ENCODE measurements around the gene SFSWAP.
"Not testable (repeated sequence)": the region's sequence is repeated elsewhere in the genome, so short reads cannot be mapped to it uniquely, and the experiment has no call there.

The SFSWAP gene

DNA sequence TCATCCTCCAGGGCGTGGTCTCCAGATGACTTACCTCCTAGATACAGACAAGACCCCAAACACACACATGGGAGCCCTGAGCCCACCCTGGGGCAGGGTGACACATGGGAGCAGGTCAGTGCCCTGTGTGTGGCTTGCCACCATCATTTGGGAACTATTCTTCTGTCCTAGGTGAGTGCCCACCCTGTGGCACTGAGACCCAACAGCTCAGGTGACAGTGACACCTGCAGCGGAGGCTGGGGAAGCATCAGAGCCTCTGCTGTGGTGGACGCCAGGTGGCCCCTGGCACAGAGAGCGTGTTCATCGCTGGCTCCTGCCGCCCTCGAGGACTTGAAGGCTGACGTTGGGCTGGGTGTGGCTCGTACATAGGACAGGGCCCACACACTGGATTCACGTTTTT lies 23.0 kb downstream of the SFSWAP start:
- DNase-seq (ENCODE audit: insufficient read length, low spot score) (no peak), FAIRE-seq (no peak)

DNA sequence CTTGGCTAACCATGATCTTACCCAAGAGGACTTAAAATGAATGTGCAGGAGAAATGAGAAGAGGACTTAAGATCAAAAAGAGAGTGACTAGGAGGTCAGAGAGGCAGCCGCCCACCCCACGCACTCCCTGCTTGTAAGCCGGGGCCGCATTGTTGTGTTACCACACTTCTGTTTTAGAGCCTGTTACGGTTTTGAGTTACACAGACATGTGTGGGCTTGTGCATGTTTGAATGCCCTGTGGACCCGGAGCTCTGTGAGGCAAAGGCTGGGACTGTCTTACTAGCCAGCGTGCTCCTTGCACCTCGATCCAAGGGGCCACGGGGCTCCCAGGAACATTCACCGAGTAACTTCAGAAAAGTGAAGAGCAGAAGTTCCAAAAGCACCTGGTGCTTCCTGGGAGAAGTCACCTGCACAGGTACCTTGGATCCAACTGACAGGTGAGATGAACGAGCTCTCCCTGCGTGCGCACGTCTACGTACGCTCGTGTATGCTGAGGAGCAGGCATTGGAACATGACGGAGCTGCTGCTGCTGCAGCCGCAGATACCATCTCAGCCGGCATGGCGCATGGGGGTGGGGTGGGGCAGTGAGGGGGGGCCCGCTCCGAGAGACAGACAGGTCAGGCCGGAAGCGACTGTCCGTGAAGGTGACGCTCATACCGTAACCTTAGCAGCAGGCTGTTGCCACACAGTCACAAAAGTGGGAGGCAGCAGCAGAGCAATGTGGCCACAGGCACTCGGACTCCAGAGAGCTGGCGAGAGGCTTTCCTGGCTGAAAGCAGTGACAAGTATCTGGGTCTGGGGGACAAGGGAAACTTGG lies 23.7 kb downstream of the SFSWAP start:
- no peak for FAIRE-seq

DNA sequence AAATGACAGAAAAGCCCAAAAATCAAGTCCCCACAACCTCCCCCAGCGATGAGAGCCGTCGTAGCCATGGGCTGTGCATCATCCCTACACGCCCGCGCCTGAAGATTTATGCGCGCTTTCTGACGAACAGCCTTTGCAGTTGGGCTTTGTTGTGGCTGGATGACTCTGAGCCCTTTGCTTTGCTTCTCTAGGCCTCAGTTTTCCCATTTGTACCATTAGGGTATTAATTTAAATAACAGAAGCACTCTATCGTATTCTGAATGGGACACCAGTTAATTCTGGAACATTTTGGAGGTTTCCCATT lies 24.2 kb downstream of the SFSWAP start:
- FAIRE-seq (no peak), DNase-seq (ENCODE audit: insufficient read length, low spot score) (no peak)

More for the DNA sequence above, 23.7 kb downstream of the SFSWAP start:
- no peak for DNase-seq (ENCODE audit: insufficient read length, low spot score)

DNA sequence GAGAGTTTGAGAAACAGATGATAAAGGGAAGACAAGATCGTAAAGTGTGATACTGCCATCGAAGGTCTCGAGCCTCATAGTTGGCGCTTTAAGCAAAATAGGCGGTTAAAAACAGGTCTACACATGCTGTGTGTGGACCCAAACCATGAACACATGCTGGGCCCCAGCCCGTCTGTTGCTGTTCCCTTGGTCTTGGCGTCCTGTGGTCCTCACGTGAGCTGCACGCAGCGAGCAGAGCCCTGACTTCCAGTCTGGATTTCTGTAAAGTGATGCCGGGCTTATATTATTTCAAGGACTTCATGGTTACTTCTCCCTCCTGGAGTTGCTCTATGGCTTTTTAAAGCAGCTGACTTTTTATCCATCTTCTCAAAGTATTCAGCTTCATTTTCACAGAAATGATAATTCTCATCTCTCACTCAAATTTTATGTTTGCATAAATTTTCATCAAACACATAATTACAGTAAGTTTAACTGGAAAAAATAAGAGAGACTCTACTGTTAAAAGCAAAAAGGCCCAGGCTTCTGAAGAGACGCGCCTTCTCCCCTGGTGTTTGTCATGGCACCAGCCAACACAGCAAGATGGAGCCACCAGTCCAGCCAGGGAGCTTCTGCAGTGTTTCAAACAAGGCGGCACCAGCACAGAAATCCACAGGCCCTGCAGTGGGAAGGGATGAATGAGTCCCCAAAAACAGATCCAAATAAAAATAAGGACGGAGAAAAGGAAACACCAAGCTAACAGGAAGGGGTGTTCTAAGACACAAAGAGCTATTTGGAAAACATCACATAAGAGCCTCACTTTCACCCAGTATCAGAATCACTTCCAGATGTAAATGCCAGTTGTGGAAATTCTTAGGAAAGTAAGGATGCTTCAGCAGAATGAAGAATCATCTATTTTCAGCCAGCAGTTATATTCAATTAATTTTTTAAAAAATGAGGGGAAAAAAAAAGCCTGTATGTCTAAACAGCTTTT lies 24.9 kb downstream of the SFSWAP start:
- FAIRE-seq = no peak
- no peak for DNase-seq (ENCODE audit: insufficient read length, low spot score)

DNA sequence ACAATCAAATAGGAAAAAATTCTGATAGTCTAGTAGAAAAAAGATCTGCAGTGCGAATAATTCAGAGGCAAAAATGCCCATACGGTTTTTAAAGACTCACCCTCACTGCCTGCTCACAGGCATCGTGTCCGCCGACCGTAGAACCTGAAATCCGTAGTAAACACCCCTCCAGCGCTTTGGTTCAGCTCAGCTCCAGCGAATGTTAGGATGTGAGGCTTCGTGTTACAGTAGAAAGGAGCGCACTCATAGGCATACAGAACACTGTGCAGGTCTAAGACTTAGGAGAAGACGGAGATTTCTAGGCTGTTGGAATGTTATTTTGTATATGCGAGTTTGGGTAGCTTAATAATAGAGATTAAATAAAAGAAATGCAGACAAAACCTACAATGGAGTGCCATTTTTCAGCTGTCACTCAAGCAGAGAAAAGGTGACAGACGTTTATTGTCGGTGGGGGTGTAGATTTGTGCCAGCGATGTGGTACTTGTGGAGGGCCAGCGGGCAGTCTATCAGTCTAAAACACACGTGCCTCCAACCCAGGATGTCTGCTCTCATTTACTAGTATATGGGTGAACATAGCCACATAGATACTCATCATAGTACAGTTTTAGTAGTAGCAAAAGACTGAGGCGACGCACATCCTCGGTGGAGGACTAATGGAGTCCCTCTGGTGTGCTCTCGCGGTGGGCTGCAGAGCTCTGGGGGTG lies 25.7 kb downstream of the SFSWAP start:
- DNase-seq (ENCODE audit: insufficient read length, low spot score) (no peak), FAIRE-seq (no peak)

DNA sequence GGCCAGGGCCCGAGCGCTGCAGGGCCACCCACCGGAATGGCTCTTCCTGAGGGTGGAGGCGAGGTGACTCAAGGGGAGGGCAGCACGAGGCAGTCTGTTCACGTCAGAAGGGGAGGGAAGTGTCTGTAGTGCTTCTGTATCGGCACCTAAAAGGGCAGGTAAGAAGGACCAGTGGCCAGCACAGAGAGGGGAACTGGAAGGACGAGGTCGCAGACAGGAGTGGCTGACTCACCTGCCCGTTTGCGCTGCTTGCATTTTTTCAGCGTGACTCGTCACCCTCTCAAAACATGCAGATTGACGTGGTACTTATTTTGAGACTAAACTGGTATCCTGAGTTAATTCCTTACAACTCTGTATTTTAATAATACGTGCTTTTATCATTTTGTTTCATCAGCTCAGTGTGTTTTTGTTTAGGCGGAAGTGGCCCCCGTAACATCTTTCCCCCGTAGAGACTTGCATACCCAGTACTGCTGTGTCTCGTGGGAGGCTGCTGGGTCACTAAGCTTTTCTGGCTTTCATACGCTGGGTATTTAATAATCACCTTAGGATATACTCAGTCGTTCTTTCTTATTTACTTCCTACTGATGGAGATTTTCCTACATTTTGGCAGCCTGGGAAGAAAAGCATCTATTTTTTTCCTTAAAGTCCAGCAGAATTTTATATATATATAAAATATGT lies 26.4 kb downstream of the SFSWAP start:
- DNase-seq (ENCODE audit: insufficient read length, low spot score) = no peak
- FAIRE-seq = no peak

DNA sequence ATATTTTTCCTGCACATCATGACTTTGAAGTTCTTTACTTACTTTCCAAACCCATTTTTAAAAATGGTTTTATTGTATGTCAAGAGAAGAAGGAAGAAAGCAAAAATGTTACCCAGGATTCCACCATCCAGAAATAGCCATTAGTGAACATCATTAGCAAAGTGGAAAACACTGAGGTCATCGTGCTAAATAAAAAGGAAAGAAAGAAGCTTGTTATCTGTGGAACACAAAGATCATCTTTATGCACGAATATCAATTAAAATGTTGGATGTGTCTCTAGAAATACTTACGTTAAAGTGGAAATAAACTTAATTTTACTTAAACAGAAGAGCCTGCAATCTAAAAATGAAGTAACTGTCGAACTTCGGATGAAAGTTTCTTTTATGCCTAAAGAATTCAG lies 27.3 kb downstream of the SFSWAP start:
- FAIRE-seq = no peak
- DNase-seq (ENCODE audit: insufficient read length, low spot score) = no peak

DNA sequence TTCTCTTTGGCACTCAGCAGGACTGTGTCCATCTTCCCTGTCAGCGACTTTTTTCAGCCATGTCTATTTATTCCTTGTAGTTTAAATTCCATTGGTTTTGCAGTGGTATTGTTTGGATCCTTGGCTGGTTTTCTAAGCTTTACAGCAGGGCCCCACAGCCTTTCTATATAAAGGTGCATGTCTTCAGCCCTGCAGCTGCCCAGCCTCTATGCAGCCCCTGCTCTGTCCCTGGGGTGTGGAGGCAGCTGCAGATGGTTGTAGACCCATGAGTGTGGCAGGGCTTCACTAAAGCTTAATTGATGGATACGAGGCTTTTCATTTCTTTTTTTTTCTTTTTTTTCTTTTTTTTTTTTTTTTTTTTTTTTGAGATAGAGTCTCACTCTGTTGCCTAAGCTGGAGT lies 29.7 kb downstream of the SFSWAP start:
- no peak for FAIRE-seq
- no peak for DNase-seq (ENCODE audit: insufficient read length, low spot score)

DNA sequence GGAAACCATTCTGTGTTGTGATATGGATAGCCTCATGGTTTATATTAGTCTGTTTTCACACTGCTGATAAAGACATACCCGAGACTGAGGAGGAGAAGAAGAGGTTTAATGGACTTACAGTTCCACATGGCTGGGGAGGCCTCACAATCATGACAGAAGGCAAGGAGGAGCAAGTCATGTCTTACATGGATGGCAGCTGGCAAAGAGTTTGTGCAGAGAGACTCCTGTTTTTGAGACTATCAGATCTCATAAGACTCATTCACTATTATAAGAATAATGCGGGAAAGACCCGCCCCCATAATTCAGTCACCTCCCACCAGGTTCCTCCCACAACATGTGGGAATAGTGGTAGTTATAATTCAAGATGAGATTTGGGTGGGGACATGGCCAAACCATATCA lies 31.9 kb downstream of the SFSWAP start:
- DNase-seq (ENCODE audit: insufficient read length, low spot score); FAIRE-seq: not testable (repeated sequence)

DNA sequence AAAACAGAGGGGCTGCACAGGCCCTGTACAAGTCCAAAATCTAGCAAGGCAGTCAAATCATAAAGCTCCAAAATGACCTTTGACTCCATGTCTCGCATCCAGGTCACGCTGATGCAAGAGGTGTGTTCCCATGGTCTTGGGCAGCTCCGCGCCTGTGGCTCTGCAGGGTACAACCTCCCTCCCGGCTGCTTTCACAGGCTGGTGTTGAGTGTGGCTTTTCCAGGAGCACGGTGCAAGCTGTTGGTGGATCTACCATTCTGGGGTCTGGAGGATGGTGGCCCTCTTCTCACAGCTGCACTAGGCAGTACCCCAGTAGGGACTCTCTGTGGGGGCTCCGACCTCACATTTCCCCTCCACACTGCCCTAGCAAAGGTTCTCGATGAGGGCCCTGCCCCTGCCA lies 32.5 kb downstream of the SFSWAP start:
- DNase-seq (ENCODE audit: insufficient read length, low spot score); FAIRE-seq: not testable (repeated sequence)

DNA sequence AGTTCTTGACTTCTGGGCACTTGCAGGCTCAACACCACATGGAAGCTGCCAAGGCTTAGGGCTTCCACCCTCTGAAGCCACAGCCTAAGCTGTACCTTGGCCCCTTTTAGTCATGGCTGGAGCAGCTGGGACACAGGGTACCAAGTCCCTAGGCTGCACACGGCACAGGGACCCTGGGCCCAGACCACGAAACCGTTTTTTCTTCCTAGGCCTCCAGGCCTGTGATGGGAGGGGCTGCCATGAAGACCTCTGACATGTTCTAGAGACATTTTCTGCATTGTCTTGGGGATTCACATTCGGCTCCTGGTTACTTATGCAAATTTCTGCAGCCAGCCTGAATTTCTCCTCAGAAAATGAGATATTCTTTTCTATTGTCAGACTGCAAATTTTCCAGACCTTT lies 33.0 kb downstream of the SFSWAP start:
- not testable (repeated sequence) for DNase-seq (ENCODE audit: insufficient read length, low spot score); FAIRE-seq

DNA sequence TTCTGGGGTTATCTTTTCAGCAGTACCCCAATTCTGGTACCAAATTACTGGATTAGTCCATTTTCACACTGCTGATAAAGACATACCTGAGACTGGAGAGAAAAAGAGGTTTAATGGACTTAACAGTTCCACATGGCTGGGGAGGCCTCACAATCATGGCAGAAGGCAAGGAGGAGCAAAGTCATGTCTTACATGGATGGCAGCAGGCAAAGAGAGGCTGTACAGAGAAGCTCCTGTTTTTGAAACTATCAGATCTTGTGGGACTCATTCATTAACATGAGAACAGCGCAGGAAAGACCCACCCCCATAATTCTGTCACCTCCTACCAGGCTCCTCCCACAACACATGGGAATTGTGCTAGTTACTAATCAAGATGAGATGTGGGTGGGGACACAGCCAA lies 33.8 kb downstream of the SFSWAP start:
- FAIRE-seq; DNase-seq (ENCODE audit: insufficient read length, low spot score): not testable (repeated sequence)

DNA sequence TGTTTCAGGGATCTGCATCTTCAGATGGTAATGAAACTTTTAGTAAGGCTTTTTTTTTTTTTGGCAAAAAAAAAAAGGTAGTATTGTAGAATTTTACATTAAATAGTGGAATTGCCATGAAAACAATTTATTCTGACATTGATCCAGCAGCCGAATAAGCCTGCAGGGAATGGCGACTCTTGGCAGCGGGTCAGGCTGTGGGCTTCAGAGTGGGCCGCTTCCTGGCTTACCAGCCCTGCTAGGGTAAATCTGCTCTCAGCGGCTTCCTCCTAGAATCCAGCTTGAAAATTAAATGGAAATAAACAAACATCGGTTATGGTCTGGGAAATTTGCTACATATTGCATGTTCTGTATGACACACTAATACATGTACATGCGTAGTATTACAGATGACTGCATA lies 34.8 kb downstream of the SFSWAP start:
- DNase-seq (ENCODE audit: insufficient read length, low spot score) (no peak), FAIRE-seq (no peak)

DNA sequence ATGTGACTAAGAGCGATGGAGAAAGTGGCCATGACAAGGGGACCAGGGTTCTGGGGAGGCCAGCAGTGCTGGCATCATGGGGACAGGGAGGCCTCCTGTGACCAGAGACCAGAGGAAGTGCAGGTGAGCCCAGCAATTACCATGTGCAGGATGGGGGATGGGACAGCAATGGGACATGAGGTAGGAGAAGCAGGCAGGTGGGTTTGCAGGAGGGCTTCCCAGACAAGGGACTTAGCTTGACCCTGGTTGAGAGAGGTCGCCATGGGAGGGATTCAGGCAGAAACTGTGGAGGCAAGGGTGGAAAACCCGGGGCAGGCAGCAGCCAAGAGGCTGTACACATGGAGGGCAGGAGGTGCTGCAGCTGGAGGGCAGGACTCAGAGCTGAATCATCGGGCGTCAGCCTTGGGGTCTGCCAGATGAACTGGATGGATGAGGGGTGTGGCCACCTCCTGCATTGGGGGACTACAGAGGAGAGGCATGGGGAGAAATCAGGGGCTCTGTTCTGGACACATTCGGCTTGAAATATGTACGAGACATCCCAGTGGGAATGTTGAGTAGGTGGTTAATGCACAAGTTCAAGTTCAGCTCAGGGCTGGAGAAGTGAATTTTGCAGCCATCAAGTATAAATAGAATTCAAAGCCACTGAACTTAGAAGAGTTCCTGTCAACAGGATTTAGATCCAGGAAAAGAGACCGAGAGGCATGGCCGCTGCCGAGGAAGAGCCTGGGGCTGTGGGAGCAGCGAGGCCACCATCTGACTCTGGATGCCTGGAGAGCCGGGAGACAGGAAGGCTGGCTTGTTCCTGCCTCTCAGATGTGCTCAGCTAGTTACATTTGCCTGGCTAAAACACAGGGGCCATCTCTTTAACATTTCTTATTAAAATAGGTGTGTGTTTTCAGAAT lies 36.6 kb downstream of the SFSWAP start:
- FAIRE-seq (no peak), DNase-seq (ENCODE audit: insufficient read length, low spot score) (no peak)

DNA sequence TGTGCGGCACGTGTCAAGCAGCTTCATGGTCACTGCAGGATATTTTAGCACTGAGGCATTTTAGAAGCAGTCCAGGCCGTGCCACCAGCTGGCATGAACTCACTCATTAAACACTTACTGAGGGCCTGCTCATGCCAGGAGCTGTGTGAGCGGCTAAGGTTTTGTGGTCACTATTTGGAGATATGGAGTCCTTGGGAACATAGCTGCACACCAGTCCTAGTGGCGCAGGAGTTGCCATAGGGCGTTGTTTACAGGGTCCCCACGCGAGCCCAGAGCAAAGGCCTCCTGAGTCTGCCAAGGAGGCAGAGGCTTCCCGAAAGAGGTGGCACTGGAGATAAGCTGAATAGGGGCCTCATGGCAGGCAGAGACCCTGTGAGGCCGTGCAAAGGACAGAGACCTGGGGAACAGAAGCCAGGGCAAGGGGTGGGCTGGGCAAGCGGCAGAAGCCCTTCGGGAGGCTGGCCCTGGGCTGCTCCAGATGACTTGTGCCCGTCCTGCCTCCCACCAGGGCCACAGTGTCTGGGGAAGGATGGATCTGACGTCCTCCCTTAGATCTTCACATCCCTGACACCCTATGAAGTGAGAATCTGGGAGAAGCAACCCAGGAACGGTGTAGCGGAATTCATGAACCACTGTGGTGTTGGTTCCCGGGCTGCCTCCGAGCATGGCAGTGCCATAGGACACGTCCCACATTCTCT lies 38.9 kb downstream of the SFSWAP start:
- DNase-seq (ENCODE audit: insufficient read length, low spot score) (no peak), FAIRE-seq (no peak)

DNA sequence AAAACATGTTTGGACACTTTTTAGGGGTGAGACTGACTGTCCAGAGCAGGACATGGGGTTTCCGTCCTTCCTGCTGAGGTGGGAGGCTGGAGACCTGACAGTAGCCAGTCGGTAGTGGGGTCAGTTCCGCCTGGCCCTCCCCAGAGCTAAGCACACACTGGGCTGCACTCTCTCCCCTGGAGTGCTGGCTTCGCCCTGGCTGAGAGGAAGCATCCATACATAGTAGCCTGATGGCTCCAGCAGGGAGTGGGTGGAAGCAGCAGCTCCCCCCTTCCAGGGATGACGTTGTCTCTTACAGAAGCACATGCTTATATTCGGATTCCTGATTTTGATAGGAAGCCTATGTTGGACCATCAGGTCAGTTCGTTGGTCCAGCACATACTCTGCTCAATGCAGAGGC lies 40.4 kb downstream of the SFSWAP start:
- DNase-seq (ENCODE audit: insufficient read length, low spot score) (no peak), FAIRE-seq (no peak)

DNA sequence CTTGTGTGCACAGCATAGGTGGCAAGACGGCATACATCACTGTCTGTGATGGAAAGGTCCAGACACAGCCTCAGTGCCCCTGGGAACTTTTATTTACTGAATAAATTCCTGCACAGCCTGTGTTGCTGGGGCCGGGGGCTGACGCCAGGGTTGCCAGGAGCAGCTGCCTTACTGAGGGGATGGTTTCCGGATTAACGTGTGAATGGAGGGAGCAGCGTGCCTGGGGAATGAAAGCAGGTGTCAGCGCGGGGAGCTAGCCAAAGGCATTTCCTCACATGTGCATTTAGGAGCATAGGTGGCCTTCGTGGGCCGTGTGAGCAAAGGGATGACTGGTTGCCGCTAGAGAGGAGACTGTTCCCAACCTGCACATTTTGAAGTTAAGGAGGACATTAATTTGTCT lies 41.6 kb downstream of the SFSWAP start:
- DNase-seq (ENCODE audit: insufficient read length, low spot score) = no peak
- FAIRE-seq = no peak

DNA sequence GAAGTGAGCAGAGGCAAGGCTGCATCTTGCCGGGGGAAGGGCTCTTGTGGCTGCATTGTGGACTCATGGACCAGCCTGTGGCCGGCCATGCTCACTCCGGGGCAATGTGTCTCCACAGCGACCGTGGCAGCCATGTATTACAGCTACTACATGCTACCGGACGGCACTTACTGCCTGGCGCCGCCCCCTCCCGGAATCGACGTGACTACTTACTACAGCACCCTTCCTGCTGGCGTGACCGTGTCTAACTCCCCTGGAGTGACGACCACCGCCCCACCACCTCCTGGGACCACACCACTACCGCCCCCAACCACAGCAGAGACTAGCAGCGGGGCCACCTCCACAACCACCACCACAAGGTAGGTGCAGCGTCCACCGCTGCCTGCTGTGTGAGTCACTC lies 42.1 kb downstream of the SFSWAP start:
- DNase-seq (ENCODE audit: insufficient read length, low spot score) (no peak), FAIRE-seq (no peak)

DNA sequence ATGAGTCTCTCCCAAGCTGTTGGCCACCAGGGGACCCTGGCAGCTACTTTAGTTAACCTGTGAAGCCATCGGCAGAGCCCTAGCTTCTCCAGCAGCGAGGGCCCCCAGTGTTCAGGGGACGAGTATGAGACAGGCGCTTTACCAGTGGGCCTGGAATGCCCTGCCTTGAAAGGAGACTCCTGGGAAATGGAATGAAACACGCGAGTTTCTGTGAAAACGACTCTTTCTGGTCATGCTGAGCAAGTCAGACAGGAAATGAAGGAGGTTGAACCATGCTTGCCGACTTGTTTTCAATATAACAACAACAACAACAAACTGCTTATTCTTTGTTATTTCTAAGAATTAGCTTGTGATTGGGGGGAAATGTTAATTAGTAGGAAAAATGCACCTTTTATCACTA lies 42.9 kb downstream of the SFSWAP start:
- DNase-seq (ENCODE audit: insufficient read length, low spot score) (no peak), FAIRE-seq (no peak)
